Measurements from ENCODE around the gene AS3MT.

The AS3MT gene

GRCh38 chr10:102900006-102900405 is 30.7 kb downstream of the AS3MT start:
- no peaks in the 10 kb centered on the region for H3K27me3 ChIP-seq (replicated peaks)
- DNase-seq = no peak
- H3K4me3 ChIP-seq (ENCODE audit: low read depth, low read length) = no peak overlapping the region
- in situ Hi-C loops (cut with HindIII; ENCODE audit: low pct_ligation_motif_present, low sequenced_read_pairs) = loop anchor here (25.0 kb wide), 1 partner anchor 163 kb away; the partner anchor contains the start of gene WBP1L
- no peak for TF ChIP-seq CTCF (IDR thresholded peaks at IDR 0.05; ENCODE audit: low read depth, low read length, missing control alignments)
- no peak overlapping the region for H3K27ac ChIP-seq
- no peaks in the 10 kb centered on the region for H3K36me3 ChIP-seq (replicated peaks)

- Histone ChIP-seq H3K27me3 (replicated peaks) (no peaks in the 10 kb centered on the region), H3K36me3 (replicated peaks) (no peaks in the 10 kb centered on the region), H3K27ac (no peak overlapping the region), H3K4me3 (ENCODE audit: low read depth, low read length) (no peak overlapping the region)
- in situ Hi-C loops (cut with HindIII; ENCODE audit: low pct_ligation_motif_present, low sequenced_read_pairs) = loop anchor here (25.0 kb wide), 1 partner anchor 167 kb away; the partner anchor contains the start of gene WBP1L
- no peak for DNase-seq
- no peak for TF ChIP-seq CTCF (IDR thresholded peaks at IDR 0.05; ENCODE audit: low read depth, low read length, missing control alignments)
These were observed 35.1 kb downstream of the AS3MT start for GRCh38 chr10:102904346-102904745.

GRCh38 chr10:102906507-102906906 is 37.2 kb downstream of the AS3MT start:
- H3K27me3 ChIP-seq (replicated peaks) = no peaks in the 10 kb centered on the region
- in situ Hi-C loops (cut with HindIII; ENCODE audit: low pct_ligation_motif_present, low sequenced_read_pairs) = loop anchor here (25.0 kb wide), 1 partner anchor 169 kb away; the partner anchor contains the start of gene WBP1L
- no peaks in the 10 kb centered on the region for H3K36me3 ChIP-seq (replicated peaks)
- no peak overlapping the region for H3K4me3 ChIP-seq (ENCODE audit: low read depth, low read length)
- H3K27ac ChIP-seq = no peak overlapping the region
- DNase-seq = no peak
- TF ChIP-seq CTCF (IDR thresholded peaks at IDR 0.05; ENCODE audit: low read depth, low read length, missing control alignments) = no peak

- Histone ChIP-seq H3K36me3 (replicated peaks) (no peaks in the 10 kb centered on the region), H3K4me3 (ENCODE audit: low read depth, low read length) (no peak overlapping the region), H3K27me3 (replicated peaks) (no peaks in the 10 kb centered on the region), H3K27ac (no peak overlapping the region)
- DNase-seq = no peak
- in situ Hi-C loops (cut with HindIII; ENCODE audit: low pct_ligation_motif_present, low sequenced_read_pairs) = loop anchor here (25.0 kb wide), 1 partner anchor 177 kb away; the partner anchor contains the start of gene WBP1L
- TF ChIP-seq CTCF (IDR thresholded peaks at IDR 0.05; ENCODE audit: low read depth, low read length, missing control alignments) = no peak
These were observed 45.5 kb downstream of the AS3MT start for GRCh38 chr10:102914781-102915180.

GRCh38 chr10:102916173-102916572 is 46.9 kb downstream of the AS3MT start:
- Histone ChIP-seq H3K27me3 (replicated peaks) (no peaks in the 10 kb centered on the region), H3K27ac (no peak overlapping the region), H3K36me3 (replicated peaks) (no peaks in the 10 kb centered on the region), H3K4me3 (ENCODE audit: low read depth, low read length) (no peak overlapping the region)
- in situ Hi-C loops (cut with HindIII; ENCODE audit: low pct_ligation_motif_present, low sequenced_read_pairs) = loop anchor here (25.0 kb wide), 1 partner anchor 179 kb away; the partner anchor contains the start of gene WBP1L
- DNase-seq = no peak
- TF ChIP-seq CTCF (IDR thresholded peaks at IDR 0.05; ENCODE audit: low read depth, low read length, missing control alignments) = no peak
